K562 (cell line): ENCODE data around the gene PCYT1A. TPM values are rescaled to one million over a fixed set of nuclear protein-coding genes. Genes with fewer than 3 reads are reported as not detected.

Experiments used
- CLOCK ChIP-seq: fragments of 250-450 bp; sonication (Bioruptor Pico); IDR thresholded peaks from 2 replicates; pipeline ENCODE4 v1.4.0; 2020; ENCODE audit warnings: mild to moderate bottlenecking, moderate library complexity, borderline replicate concordance
- HCFC1 ChIP-seq: IDR thresholded peaks from 2 replicates; pipeline ENCODE4 v1.6.1; 2012; ENCODE audit warnings: low read depth, low read length, improper control_type of control experiment
- MBD2 ChIP-seq: sonication (generic); IDR thresholded peaks from 2 replicates; pipeline ENCODE4 v1.6.1; 2016; ENCODE audit warnings: low read depth, borderline replicate concordance
- NR2C2 ChIP-seq, 2 experiments: fragments of 200-800 bp in 1 of 2; sonication (Bioruptor generic) in 1 of 2; sonication (generic) in 1 of 2; formaldehyde crosslinking in 1 of 2; IDR thresholded peaks; 2 replicates each; pipeline versions ENCODE4 v1.6.1 to v1.8.0; 2016 to 2022; ENCODE audit warnings: mild to moderate bottlenecking in 1 of 2, missing compliant biosample characterization in 1 of 2, missing genetic modification characterization in 1 of 2, missing genetic modification reagents in 1 of 2
- POLR2AphosphoS5 ChIP-seq: IDR thresholded peaks from 2 replicates; pipeline ENCODE4 v1.6.1; 2011; ENCODE audit warnings: mild to moderate bottlenecking, low read depth, low read length, moderate library complexity; ENCODE audit not compliant: control insufficient read depth, insufficient read depth
- RB1 ChIP-seq: fragments of 450-650 bp; IDR thresholded peaks from 2 replicates; pipeline ENCODE4 v1.6.1; 2017; ENCODE audit warnings: low read depth, mild to moderate bottlenecking
- RBBP5 ChIP-seq: fragments of 200-600 bp; sonication (generic); IDR thresholded peaks from 2 replicates; pipeline ENCODE4 v1.6.1; 2012; ENCODE audit warnings: borderline replicate concordance, mild to moderate bottlenecking, low read length, control low read depth, inconsistent platforms; ENCODE audit not compliant: insufficient read depth, poor library complexity, severe bottlenecking
- RBFOX2 ChIP-seq: fragments of 200-400 bp; formaldehyde crosslinking; IDR thresholded peaks from 2 replicates; pipeline ENCODE4 v1.6.1; 2017; ENCODE audit warnings: low read depth, mild to moderate bottlenecking, low read length, moderate library complexity
- RREB1 ChIP-seq: fragments of 250-450 bp; sonication (Bioruptor Pico); IDR thresholded peaks from 2 replicates; pipeline ENCODE4 v1.4.0; 2020
- RUNX1 ChIP-seq: sonication (generic); IDR thresholded peaks from 2 replicates; pipeline ENCODE4 v1.6.1; 2016; ENCODE audit warnings: antibody characterized with exemption, low read depth
- ZNF212 ChIP-seq: fragments of 450-650 bp; formaldehyde crosslinking; IDR thresholded peaks from 2 replicates; pipeline ENCODE4 v1.4.0; 2020; ENCODE audit warnings: mild to moderate bottlenecking
- polyA plus RNA-seq, 8 experiments: library from polyadenylated mRNA; depleted of rRNA in 4 of 8; stranded (reverse) in 5 of 8; unstranded in 3 of 8; fragments of >200 nt; fragmentation: Nextera tagmentation in 2 of 8; fragmentation: Illumina TruSeq in 1 of 8; extraction: Ambion mirVana in 2 of 8; extraction: Trizol in 1 of 8; gene quantifications; 2 replicates each; pipeline versions ENCODE4 v1.2.1 to v1.2.3, GENCODE V29; 2011 to 2014; ENCODE audit warnings: inconsistent platforms in 1 of 8, missing spikeins in 1 of 8
- total RNA-seq, 7 experiments: library from RNA; depleted of rRNA in 6 of 7; stranded (reverse); fragments of >200 nt in 6 of 7; fragmentation: Illumina TruSeq in 2 of 7; extraction: Trizol in 2 of 7; gene quantifications; 2 replicates each; pipeline versions ENCODE4 v1.2.1 to v1.2.3, GENCODE V29; 2011 to 2021; ENCODE audit warnings: low replicate concordance in 1 of 7
- TF ChIP-seq, protein P1 (sequence below): fragments of 250-450 bp; sonication (Bioruptor Pico); IDR thresholded peaks from 2 replicates; pipeline ENCODE4 v1.4.0; 2020; ENCODE audit warnings: mild to moderate bottlenecking
- TF ChIP-seq, protein P2 (sequence below): fragments of 450-650 bp; IDR thresholded peaks from 2 replicates; pipeline ENCODE4 v1.6.1; 2016

The PCYT1A gene
- total and polyA plus RNA-seq, 9 of the 15 experiments (the other 6 are each of a cell fraction or from before 2014, with no cell fraction given) = 13.4 to 62.8 (median 49.4) TPM

DNA sequence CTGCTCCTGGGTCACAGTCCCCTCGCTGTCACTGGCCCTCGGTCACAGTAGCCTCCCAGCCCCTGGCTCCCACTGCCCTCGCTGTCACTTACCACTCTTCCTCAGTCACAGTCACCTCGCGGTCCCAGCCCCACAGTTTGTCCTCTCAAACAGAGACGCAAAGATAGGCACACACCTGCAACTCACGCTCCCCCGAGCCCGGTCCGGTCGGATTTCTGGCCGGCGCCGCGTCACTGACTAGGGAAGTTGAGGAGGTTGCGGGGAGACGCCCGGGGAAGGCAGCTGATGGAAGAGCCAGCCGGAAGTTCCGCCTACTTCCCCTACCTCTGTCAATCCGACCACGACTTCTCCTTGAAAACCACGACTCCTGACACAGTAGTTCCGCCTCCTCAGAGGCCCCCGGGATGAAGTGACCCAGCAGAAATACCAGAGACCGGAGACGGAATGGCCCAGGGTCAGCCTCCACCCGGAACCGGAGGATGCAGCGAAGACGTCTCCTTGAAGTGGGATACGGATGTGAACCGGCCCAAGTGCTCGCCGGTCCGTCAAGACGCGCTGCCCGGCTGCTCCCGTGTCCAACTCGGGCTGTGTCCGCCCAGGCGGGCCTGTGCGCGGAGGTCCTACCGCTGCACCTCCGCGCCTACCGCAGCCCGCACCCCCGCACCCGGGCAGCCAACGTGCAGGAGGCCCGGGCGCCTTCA lies at the start of gene PCYT1A (continued):
- TF ChIP-seq NR2C2 (CRISPR knock-in tag; IDR thresholded peaks at IDR 0.05) (0 out of 2 replicates have a peak, but pooled peaks have one; percentile 8), NR2C2 (tag; IDR thresholded peaks at IDR 0.05) (peak; percentile 95), RUNX1 (no peak), RREB1 (CRISPR knock-in tag) (0 out of 2 replicates have a peak, but pooled peaks have one; percentile 50), POLR2AphosphoS5 (peak; percentile 92), ZNF212 (CRISPR knock-in tag) (no peak), RBFOX2 (peak; percentile 96), CLOCK (CRISPR knock-in tag) (no peak), RBBP5 (peak; percentile 80), HCFC1 (peak; percentile 74), MBD2 (peak; percentile 59; the same call in 1 of the 2 replicates), RB1 (peak; percentile 76)
- TF ChIP-seq, protein P1, sequence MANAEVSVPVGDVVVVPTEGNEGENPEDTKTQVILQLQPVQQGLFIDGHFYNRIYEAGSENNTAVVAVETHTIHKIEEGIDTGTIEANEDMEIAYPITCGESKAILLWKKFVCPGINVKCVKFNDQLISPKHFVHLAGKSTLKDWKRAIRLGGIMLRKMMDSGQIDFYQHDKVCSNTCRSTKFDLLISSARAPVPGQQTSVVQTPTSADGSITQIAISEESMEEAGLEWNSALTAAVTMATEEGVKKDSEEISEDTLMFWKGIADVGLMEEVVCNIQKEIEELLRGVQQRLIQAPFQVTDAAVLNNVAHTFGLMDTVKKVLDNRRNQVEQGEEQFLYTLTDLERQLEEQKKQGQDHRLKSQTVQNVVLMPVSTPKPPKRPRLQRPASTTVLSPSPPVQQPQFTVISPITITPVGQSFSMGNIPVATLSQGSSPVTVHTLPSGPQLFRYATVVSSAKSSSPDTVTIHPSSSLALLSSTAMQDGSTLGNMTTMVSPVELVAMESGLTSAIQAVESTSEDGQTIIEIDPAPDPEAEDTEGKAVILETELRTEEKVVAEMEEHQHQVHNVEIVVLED (CRISPR knock-in tag) = 0 out of 2 replicates have a peak, but pooled peaks have one; percentile 14
- TF ChIP-seq, protein P2, sequence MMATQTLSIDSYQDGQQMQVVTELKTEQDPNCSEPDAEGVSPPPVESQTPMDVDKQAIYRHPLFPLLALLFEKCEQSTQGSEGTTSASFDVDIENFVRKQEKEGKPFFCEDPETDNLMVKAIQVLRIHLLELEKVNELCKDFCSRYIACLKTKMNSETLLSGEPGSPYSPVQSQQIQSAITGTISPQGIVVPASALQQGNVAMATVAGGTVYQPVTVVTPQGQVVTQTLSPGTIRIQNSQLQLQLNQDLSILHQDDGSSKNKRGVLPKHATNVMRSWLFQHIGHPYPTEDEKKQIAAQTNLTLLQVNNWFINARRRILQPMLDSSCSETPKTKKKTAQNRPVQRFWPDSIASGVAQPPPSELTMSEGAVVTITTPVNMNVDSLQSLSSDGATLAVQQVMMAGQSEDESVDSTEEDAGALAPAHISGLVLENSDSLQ = peak; percentile 96
